WI38 (cell line): ENCODE measurements around the gene RNF41.
A peak's percentile ranks its signal among the peaks of the same experiment; 100 is the strongest.

Experiments used
- H3K4me3 ChIP-seq: 2 replicates; pipeline ENCODE4 v1.5.1; 2011; ENCODE audit warnings: low read depth, mild to moderate bottlenecking, control low read depth, low read length
- CTCF ChIP-seq: IDR thresholded peaks from 2 replicates; pipeline ENCODE4 v1.5.1; 2012; ENCODE audit warnings: low read depth, mild to moderate bottlenecking, control low read depth, low read length

RNF41 gene

GRCh38 chr12:56163533-56164344, 58.0 kb downstream of the RNF41 start:
- H3K4me3 ChIP-seq, result no peak overlapping the region
- no peak for TF ChIP-seq CTCF

GRCh38 chr12:56162468-56163290, 59.0 kb downstream of the RNF41 start:
- H3K4me3 ChIP-seq, result no peak overlapping the region
- TF ChIP-seq CTCF, result no peak

- no peak for TF ChIP-seq CTCF
- no peak overlapping the region for H3K4me3 ChIP-seq
Observed at GRCh38 chr12:56161690-56162351, 59.9 kb downstream of the RNF41 start.

GRCh38 chr12:56160894-56161689, 60.6 kb downstream of the RNF41 start:
- peak overlapping the region; percentile 87 for H3K4me3 ChIP-seq
- no peak for TF ChIP-seq CTCF

- H3K4me3 ChIP-seq, result peak overlapping the region; percentile 87
- TF ChIP-seq CTCF, result no peak
Observed at GRCh38 chr12:56160193-56160763, 61.4 kb downstream of the RNF41 start.

GRCh38 chr12:56159482-56160192, 62.1 kb downstream of the RNF41 start:
- no peak for TF ChIP-seq CTCF
- peak overlapping the region; percentile 87 for H3K4me3 ChIP-seq
